Immature natural killer cell (primary cell): ENCODE measurements around the gene ADAM12. TPM values are rescaled to one million over a fixed set of nuclear protein-coding genes. Genes with fewer than 3 reads are reported as not detected.
"Not testable (repeated sequence)": the region's sequence is repeated elsewhere in the genome, so short reads cannot be mapped to it uniquely, and the experiment has no call there.

Source experiments
- DNase-seq, 3 donors: peaks; one replicate each; pipeline ENCODE4 v3.0.0; 2022; ENCODE audit warnings: mixed read lengths in 1 of 3
- H3K27ac Mint-ChIP-seq, 6 donors: one replicate each; pipeline ENCODE4 v1.8.0; 2020; ENCODE audit warnings: mixed read lengths in 6 of 6, mild to moderate bottlenecking in 5 of 6, inconsistent platforms in 4 of 6, moderate library complexity in 3 of 6
- H3K27me3 Mint-ChIP-seq, 3 donors: one replicate each; pipeline ENCODE4 v1.8.0; 2020 to 2021; ENCODE audit warnings: low read depth in 3 of 3, mild to moderate bottlenecking in 3 of 3, mixed read lengths in 3 of 3, moderate library complexity in 3 of 3, inconsistent platforms in 1 of 3
- H3K36me3 Mint-ChIP-seq, 3 donors: one replicate each; pipeline ENCODE4 v1.8.0; 2020; ENCODE audit warnings: mixed read lengths in 3 of 3, inconsistent platforms in 2 of 3, mild to moderate bottlenecking in 2 of 3
- H3K4me1 Mint-ChIP-seq, 2 donors: one replicate each; pipeline ENCODE4 v1.8.0; 2020; ENCODE audit warnings: inconsistent platforms in 2 of 2, mild to moderate bottlenecking in 2 of 2, mixed read lengths in 2 of 2, moderate library complexity in 1 of 2
- H3K4me3 Mint-ChIP-seq, 5 donors: one replicate each; pipeline ENCODE4 v1.8.0; 2020; ENCODE audit warnings: mild to moderate bottlenecking in 5 of 5, mixed read lengths in 5 of 5, inconsistent platforms in 3 of 5, moderate library complexity in 3 of 5
- H3K9me3 Mint-ChIP-seq, 6 donors: one replicate each; pipeline ENCODE4 v1.8.0; 2020; ENCODE audit warnings: mild to moderate bottlenecking in 6 of 6, mixed read lengths in 6 of 6, inconsistent platforms in 4 of 6, moderate library complexity in 3 of 6
- polyA plus RNA-seq, 3 donors: library from polyadenylated mRNA; unstranded; fragments of 300-500 nt; fragmentation: Illumina TruSeq; gene quantifications; one replicate each; pipeline ENCODE4 v1.2.3, GENCODE V29; 2021

ADAM12 gene
- polyA plus RNA-seq, 3 donors from 2014 or later: 0.07 to 0.11 TPM; not detected in 1

DNA sequence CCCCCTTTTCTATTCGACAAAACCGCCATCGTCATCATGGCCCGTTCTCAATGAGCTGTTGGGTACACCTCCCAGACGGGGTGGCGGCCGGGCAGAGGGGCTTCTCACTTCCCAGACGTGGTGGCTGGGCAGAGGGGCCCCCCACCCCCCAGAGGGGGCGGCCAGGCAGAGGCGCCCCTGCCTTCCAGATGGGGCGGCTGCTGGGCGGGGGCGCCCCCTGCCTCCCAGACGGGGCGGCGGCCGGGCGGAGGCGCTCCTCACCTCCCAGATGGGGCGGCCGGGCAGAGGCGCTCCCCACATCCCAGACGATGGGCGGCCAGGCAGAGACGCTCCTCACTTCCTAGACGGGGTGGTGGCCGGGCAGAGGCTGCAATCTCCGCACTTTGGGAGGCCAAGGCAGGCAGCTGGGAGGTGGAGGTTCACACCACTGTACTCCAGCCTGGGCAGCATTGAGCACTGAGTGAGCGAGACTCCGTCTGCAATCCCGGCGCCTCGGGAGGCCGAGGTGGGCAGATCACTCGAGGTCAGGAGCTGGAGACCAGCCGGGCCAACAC is 418.1 kb downstream of the ADAM12 start:
- not testable (repeated sequence) for DNase-seq, H3K4me3 Mint-ChIP-seq, H3K36me3 Mint-ChIP-seq, H3K4me1 Mint-ChIP-seq, H3K27me3 Mint-ChIP-seq, H3K27ac Mint-ChIP-seq, H3K9me3 Mint-ChIP-seq

- H3K36me3 Mint-ChIP-seq: no peaks in the 10 kb centered on the region
- no peaks in the 10 kb centered on the region for H3K9me3 Mint-ChIP-seq
- no peak overlapping the region for H3K27ac Mint-ChIP-seq
- H3K27me3 Mint-ChIP-seq: peaks cover 4 to 6% (median 4%) of the 10 kb centered on the region in 3 donors
- no peak for DNase-seq
- H3K4me3 Mint-ChIP-seq: no peak overlapping the region
- no peaks in the 10 kb centered on the region for H3K4me1 Mint-ChIP-seq
Observed at GRCh38 chr10:125967533-125967932, 420.7 kb downstream of the ADAM12 start.

- H3K36me3 Mint-ChIP-seq: no peaks in the 10 kb centered on the region
- H3K4me1 Mint-ChIP-seq: no peaks in the 10 kb centered on the region
- H3K9me3 Mint-ChIP-seq: no peaks in the 10 kb centered on the region
- peaks cover under 1 to 4% (median 2%) of the 10 kb centered on the region in 3 donors for H3K27me3 Mint-ChIP-seq
- DNase-seq: no peak
- H3K4me3 Mint-ChIP-seq: no peak overlapping the region
- no peak overlapping the region for H3K27ac Mint-ChIP-seq
Observed at GRCh38 chr10:125964558-125964957, 423.7 kb downstream of the ADAM12 start.
